Thyroid gland (tissue), 4 donors: ENCODE results near the gene ZNF407.

Source experiments
- POLR2A ChIP-seq, 2 donors: fragments of 450-650 bp; IDR thresholded peaks; one replicate each; pipeline ENCODE4 v1.6.1; 2017; ENCODE audit warnings: antibody characterized with exemption in 2 of 2, mild to moderate bottlenecking in 2 of 2, moderate library complexity in 1 of 2
- TF ChIP-seq, protein P1 (sequence below), 6 experiments: fragments of 200-600 bp in 3 of 6; fragments of 450-650 bp in 3 of 6; sonication (generic) in 3 of 6; IDR thresholded peaks; one replicate each; pipeline ENCODE4 v1.5.1; 2016 to 2019; ENCODE audit warnings: antibody characterized with exemption in 6 of 6, mild to moderate bottlenecking in 2 of 6, inconsistent platforms in 1 of 6, moderate library complexity in 1 of 6

DNA sequence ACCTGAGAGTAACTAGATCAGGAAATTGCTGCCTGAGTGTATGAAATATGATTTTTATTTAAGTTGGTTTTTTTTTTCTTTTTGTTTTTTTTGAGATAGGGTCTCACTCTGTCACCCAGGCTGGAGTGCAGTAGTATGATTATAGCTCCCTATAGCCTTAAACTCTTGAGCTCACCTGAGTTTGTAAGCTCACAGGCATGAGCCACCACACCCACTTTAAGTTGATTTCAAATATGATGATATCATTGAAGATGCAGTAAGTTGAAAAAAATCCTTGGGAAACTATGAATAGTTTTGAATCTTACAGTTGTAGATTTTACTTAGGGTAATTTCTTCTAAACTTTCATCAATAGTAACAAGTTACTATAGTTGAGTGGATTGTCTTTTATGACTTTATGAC is 234.7 kb downstream of the ZNF407 start:
- no peak for TF ChIP-seq POLR2A (IDR thresholded peaks at IDR 0.05)
- TF ChIP-seq, protein P1, sequence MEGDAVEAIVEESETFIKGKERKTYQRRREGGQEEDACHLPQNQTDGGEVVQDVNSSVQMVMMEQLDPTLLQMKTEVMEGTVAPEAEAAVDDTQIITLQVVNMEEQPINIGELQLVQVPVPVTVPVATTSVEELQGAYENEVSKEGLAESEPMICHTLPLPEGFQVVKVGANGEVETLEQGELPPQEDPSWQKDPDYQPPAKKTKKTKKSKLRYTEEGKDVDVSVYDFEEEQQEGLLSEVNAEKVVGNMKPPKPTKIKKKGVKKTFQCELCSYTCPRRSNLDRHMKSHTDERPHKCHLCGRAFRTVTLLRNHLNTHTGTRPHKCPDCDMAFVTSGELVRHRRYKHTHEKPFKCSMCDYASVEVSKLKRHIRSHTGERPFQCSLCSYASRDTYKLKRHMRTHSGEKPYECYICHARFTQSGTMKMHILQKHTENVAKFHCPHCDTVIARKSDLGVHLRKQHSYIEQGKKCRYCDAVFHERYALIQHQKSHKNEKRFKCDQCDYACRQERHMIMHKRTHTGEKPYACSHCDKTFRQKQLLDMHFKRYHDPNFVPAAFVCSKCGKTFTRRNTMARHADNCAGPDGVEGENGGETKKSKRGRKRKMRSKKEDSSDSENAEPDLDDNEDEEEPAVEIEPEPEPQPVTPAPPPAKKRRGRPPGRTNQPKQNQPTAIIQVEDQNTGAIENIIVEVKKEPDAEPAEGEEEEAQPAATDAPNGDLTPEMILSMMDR (IDR thresholded peaks at IDR 0.05), result no peak
